ENCODE results near the gene CAPN15. TPM values are rescaled to one million over a fixed set of nuclear protein-coding genes. Genes with fewer than 3 reads are reported as not detected.

CAPN15 gene
- total RNA-seq, 1 donor from 2014 or later, result 31.6 TPM

Other genes with a start within 250 kb of the CAPN15 start
- 0.70 TPM for gene ARHGDIG, start 247.1 kb upstream of the CAPN15 start, total RNA-seq
- 0.23 TPM for gene PDIA2, start 244.5 kb upstream of the CAPN15 start, total RNA-seq
- 8.5 TPM for gene AXIN1, start 175.0 kb upstream of the CAPN15 start, total RNA-seq
- gene MRPL28, start 157.2 kb upstream of the CAPN15 start, total RNA-seq, result 36.1 TPM
- 32.6 TPM for gene PGAP6, start 145.7 kb upstream of the CAPN15 start, total RNA-seq
- 64.9 TPM for gene NME4, start 130.5 kb upstream of the CAPN15 start, total RNA-seq
- 109 TPM for gene DECR2, start 125.8 kb upstream of the CAPN15 start, total RNA-seq
- gene RAB11FIP3, start 102.1 kb upstream of the CAPN15 start, total RNA-seq, result 24.1 TPM
- not detected for gene PRR35, start 32.7 kb downstream of the CAPN15 start, total RNA-seq
- 0.28 TPM for gene NHLRC4, start 39.3 kb downstream of the CAPN15 start, total RNA-seq
- gene PIGQ, start 42.3 kb downstream of the CAPN15 start, total RNA-seq, result 42.1 TPM
- 15.5 TPM for gene RAB40C, start 62.4 kb downstream of the CAPN15 start, total RNA-seq
- gene WFIKKN1, start 103.3 kb downstream of the CAPN15 start, total RNA-seq, result 0.96 TPM
- 33.2 TPM for gene METTL26, start 108.6 kb downstream of the CAPN15 start, total RNA-seq
- 101 TPM for gene MCRIP2, start 114.1 kb downstream of the CAPN15 start, total RNA-seq
- 17.2 TPM for gene WDR90, start 121.7 kb downstream of the CAPN15 start, total RNA-seq
- 57.9 TPM for gene RHOT2, start 140.4 kb downstream of the CAPN15 start, total RNA-seq
- gene RHBDL1, start 148.0 kb downstream of the CAPN15 start, total RNA-seq, result 1.1 TPM
- 56.2 TPM for gene STUB1, start 152.7 kb downstream of the CAPN15 start, total RNA-seq
- 40.5 TPM for gene JMJD8, start 156.6 kb downstream of the CAPN15 start, total RNA-seq
- gene WDR24, start 162.7 kb downstream of the CAPN15 start, total RNA-seq, result 12.2 TPM
- 0.30 TPM for gene FBXL16, start 178.1 kb downstream of the CAPN15 start, total RNA-seq
- 60.0 TPM for gene METRN, start 187.4 kb downstream of the CAPN15 start, total RNA-seq
- gene ANTKMT, start 193.4 kb downstream of the CAPN15 start, total RNA-seq, result 37.1 TPM
- gene CCDC78, start 198.7 kb downstream of the CAPN15 start, total RNA-seq, result 0.38 TPM
- gene HAGHL, start 199.4 kb downstream of the CAPN15 start, total RNA-seq, result 1.2 TPM
- gene CIAO3, start 213.3 kb downstream of the CAPN15 start, total RNA-seq, result 18.3 TPM
- gene MSLN, start 233.0 kb downstream of the CAPN15 start, total RNA-seq, result 0.08 TPM

All from left lobe of liver (tissue), 1 donor.